Measurements from ENCODE around the gene DOK5.
A peak's percentile ranks its signal among the peaks of the same experiment; 100 is the strongest.

The DOK5 gene

DNA sequence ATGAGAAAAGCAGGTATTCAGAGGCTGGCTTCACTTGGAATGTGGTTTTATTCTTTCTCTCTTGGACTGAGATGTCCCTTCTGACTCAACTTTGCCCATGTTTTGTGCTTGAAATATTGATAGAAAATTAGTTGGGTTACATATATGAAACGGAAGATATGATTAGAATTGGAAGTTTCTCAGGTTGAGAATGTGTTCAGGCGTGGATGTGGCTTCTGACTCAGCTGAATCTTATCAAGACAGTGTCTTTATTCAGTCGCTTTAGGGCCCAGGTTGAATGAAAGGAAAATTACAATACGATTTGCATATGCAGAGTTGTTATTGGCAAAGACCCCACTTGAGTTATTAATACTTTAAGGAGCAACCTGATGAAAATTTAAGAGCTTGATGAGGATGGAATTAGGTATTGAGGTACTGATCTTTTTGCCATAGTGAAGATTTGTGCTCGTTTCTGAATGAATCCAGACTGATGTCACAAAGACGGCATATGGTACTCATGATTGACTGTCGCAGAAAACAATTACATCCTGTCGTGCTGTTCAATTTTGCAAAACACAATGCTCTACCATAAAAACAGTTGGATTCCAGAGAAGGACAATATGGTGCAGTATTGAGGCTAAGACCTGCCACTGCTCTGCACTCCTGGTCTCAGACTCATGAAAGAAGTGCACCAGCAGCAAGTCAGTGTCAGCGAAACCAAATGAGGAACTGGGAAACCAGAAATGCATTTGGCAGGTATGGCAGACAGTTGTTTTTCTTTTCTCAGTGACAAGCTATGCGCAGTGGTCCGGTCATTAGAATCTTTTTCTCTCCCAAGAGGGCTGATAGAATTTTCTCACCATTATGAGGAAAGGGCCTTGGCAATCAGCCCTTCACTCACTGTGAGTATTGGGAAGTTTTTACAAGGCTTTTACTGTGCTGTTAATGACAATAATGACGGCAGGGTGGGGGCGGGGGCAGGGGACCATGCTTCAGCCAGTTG lies 158.3 kb downstream of the DOK5 start:
- TF ChIP-seq, protein P1, sequence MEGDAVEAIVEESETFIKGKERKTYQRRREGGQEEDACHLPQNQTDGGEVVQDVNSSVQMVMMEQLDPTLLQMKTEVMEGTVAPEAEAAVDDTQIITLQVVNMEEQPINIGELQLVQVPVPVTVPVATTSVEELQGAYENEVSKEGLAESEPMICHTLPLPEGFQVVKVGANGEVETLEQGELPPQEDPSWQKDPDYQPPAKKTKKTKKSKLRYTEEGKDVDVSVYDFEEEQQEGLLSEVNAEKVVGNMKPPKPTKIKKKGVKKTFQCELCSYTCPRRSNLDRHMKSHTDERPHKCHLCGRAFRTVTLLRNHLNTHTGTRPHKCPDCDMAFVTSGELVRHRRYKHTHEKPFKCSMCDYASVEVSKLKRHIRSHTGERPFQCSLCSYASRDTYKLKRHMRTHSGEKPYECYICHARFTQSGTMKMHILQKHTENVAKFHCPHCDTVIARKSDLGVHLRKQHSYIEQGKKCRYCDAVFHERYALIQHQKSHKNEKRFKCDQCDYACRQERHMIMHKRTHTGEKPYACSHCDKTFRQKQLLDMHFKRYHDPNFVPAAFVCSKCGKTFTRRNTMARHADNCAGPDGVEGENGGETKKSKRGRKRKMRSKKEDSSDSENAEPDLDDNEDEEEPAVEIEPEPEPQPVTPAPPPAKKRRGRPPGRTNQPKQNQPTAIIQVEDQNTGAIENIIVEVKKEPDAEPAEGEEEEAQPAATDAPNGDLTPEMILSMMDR (IDR thresholded peaks at IDR 0.05; ENCODE audit: insufficient read depth, low read depth, low read length, missing control alignments), result no peak
- DNase-seq (ENCODE audit: low read depth), result no peak
- H3K4me3 ChIP-seq (ENCODE audit: low read length), result no peak overlapping the region

DNA sequence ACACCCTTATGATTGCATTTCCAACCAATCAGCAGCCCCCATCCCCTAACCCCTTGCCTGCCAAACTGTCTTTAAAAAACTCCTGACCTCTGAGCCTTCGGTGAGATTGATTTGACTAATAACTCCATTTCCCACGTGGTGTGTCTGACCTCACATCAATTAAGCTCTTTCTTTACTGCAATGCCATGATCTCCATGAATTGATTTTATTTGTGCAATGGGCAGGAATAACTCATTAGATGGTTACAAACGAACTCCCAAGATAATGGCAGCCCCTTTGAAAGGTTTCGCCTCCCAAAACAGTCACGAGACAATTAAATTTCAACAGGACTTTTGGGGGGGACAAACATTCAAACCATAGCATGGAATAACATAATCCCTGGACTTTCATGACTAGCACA lies 161.2 kb downstream of the DOK5 start:
- TF ChIP-seq, protein P1 (IDR thresholded peaks at IDR 0.05; ENCODE audit: insufficient read depth, low read depth, low read length, missing control alignments), result no peak
- no peak for DNase-seq (ENCODE audit: low read depth)
- H3K4me3 ChIP-seq (ENCODE audit: low read length), result no peak overlapping the region

DNA sequence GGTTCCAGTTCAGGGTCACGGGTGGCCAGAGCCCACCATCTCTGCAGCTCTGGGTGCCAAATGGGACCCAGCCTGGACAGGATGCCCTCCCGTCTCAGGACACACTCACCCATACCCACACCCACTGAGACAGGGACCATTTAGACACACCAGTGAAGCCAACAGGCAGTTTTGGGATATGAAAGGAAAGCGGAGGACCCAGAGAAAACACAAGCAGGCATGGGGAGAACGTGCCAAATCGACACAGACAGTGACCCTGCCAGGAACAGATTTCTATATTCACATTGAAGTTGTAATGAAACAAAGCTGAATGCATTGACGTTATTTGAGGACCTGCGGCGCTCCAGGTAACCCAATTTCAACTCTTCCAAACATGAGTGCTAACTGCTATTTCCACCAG lies 164.5 kb downstream of the DOK5 start:
- TF ChIP-seq, protein P1 (IDR thresholded peaks at IDR 0.05; ENCODE audit: insufficient read depth, low read depth, low read length, missing control alignments), result no peak
- H3K4me3 ChIP-seq (ENCODE audit: low read length), result no peak overlapping the region
- no peak for DNase-seq (ENCODE audit: low read depth)

DNA sequence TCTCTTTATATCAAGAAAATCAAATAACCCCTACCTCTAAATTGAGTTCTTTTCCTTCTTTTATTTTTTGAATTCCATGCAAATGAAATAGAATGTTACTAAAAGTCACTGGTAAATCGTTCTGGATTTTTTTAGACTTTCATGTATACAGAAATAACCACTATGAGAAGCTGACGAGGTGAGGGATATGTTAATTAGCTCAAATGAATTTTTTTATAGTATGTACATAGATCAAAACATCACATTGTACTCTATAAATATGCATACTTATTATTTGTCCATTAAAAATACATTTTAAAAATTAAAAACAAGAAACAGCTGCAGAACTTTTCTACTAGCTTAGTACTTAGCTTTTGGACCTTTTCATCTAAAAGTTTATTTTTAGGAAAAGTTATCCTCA lies 165.4 kb downstream of the DOK5 start:
- DNase-seq (ENCODE audit: low read depth), result no peak

DNA sequence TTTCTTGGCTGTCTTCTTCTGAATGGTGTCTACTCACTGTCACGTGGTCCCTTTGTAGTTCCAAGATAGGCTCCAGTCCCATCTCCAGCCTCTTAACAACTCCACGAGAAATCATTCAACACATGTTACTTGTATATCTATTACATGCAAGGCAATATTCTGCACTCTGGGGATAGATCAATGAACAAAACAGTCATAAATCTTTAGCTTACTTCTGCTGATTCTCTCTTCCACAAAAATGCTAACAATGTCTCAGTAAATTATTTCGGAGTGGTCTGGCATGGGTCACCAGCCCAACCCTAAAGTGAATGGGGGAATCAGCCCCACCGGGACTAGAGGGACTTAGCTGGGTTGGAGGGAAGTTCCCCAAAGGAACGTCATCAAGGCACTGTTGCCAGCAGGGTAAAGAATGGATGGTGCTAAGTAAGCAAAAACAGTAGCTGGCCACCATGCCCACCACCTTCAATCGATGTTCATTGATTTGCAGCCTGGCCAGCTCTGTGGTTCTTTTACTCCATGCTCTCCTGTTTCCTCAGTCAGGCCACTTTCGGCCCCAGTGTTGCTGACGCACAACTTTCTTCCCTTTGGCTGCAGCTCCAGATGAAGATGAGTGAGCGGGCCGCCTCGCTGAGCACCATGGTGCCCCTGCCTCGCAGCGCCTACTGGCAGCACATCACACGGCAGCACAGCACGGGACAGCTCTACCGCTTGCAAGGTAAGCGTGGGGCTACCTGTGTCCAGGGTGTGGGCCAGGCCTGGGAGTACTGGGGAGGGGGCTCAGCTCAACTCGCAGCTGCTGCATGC lies 167.7 kb downstream of the DOK5 start:
- H3K4me3 ChIP-seq (ENCODE audit: low read length), result no peak overlapping the region

More for the DNA sequence above, 165.4 kb downstream of the DOK5 start:
- TF ChIP-seq, protein P1 (IDR thresholded peaks at IDR 0.05; ENCODE audit: insufficient read depth, low read depth, low read length, missing control alignments), result no peak
- H3K4me3 ChIP-seq (ENCODE audit: low read length), result no peak overlapping the region

DNA sequence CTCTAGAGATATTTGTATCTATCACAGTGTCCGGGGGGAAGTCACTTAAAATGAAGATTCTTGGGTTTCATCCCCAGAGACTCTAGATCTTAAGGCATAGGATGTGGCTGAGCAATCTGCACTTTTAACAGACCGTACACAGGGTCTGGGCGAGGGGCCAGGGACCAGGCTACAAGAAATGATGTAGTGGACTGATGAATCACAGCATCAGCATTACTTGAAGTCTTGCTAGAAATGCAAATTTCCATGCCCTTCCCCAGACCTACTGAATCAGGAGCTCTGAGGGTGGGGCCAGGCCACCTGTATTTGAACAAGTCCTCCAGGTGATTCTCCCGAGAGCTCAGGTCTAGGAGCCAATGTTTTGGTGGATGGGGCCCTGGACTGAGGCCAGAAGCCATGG lies 168.4 kb downstream of the DOK5 start:
- H3K4me3 ChIP-seq (ENCODE audit: low read length), result no peak overlapping the region
- TF ChIP-seq, protein P1 (IDR thresholded peaks at IDR 0.05; ENCODE audit: insufficient read depth, low read depth, low read length, missing control alignments), result no peak
- peak; percentile 56 for DNase-seq (ENCODE audit: low read depth)

More for the DNA sequence above, 167.7 kb downstream of the DOK5 start:
- TF ChIP-seq, protein P1 (IDR thresholded peaks at IDR 0.05; ENCODE audit: insufficient read depth, low read depth, low read length, missing control alignments), result no peak
- no peak for DNase-seq (ENCODE audit: low read depth)

All from epithelial cell of esophagus (primary cell).